Thyroid gland (tissue), 4 donors: ENCODE results near the gene PDE4B. TPM values are rescaled to one million over a fixed set of nuclear protein-coding genes. Genes with fewer than 3 reads are reported as not detected.

Experiments used
- DNase-seq, 2 donors: peaks; one replicate each; pipeline ENCODE4 v3.0.0-alpha.2; 2019
- H3K27ac ChIP-seq, 3 donors: fragments of 200-600 bp; sonication (generic); 1 replicate in 2 of 3; 2 replicates in 1 of 3; pipeline ENCODE4 v1.5.1; 2016 to 2019; ENCODE audit warnings: mild to moderate bottlenecking in 1 of 3, moderate library complexity in 1 of 3
- H3K27me3 ChIP-seq: fragments of 200-600 bp; sonication (generic); one replicate; pipeline ENCODE4 v1.5.1; 2019
- H3K36me3 ChIP-seq, 2 donors: fragments of 200-600 bp; sonication (generic); one replicate each; pipeline ENCODE4 v1.5.1; 2016 to 2019
- H3K4me1 ChIP-seq, 2 donors: fragments of 200-600 bp; sonication (generic); one replicate each; pipeline ENCODE4 v1.5.1; 2017 to 2019
- H3K4me3 ChIP-seq, 3 donors: fragments of 200-600 bp; sonication (generic); replicated peaks in 1 of 3; 1 replicate in 2 of 3; 2 replicates in 1 of 3; pipeline ENCODE4 v1.5.1; 2016; ENCODE audit warnings: mild to moderate bottlenecking in 1 of 3
- H3K9me3 ChIP-seq: fragments of 200-600 bp; sonication (generic); one replicate; pipeline ENCODE4 v1.5.1; 2017
- CTCF ChIP-seq, 6 experiments: fragments of 200-600 bp in 3 of 6; fragments of 450-650 bp in 3 of 6; sonication (generic) in 3 of 6; IDR thresholded peaks; one replicate each; pipeline ENCODE4 v1.5.1; 2016 to 2019; ENCODE audit warnings: antibody characterized with exemption in 6 of 6, mild to moderate bottlenecking in 2 of 6, inconsistent platforms in 1 of 6, moderate library complexity in 1 of 6
- POLR2A ChIP-seq, 2 donors: fragments of 450-650 bp; IDR thresholded peaks; one replicate each; pipeline ENCODE4 v1.6.1; 2017; ENCODE audit warnings: antibody characterized with exemption in 2 of 2, mild to moderate bottlenecking in 2 of 2, moderate library complexity in 1 of 2
- WGBS, 2 donors: methylation state at CpG; one replicate each; pipeline ENCODE4 v1.1.5; 2017; 5-methylcytosine and 5-hydroxymethylcytosine counted together
- intact Hi-C: fragments of 100-400 bp; cut with DNase I; formaldehyde crosslinking; loops from one replicate; pipeline ENCODE4 v1.15.1; 2023
- total RNA-seq, 4 donors: library from RNA; depleted of rRNA; stranded (reverse); fragments of >200 nt; gene quantifications; one replicate each; pipeline ENCODE4 v1.2.3, GENCODE V29; 2016

The PDE4B gene
- total RNA-seq, 4 donors from 2014 or later, result 9.6 to 21.3 (median 15.0) TPM

DNA sequence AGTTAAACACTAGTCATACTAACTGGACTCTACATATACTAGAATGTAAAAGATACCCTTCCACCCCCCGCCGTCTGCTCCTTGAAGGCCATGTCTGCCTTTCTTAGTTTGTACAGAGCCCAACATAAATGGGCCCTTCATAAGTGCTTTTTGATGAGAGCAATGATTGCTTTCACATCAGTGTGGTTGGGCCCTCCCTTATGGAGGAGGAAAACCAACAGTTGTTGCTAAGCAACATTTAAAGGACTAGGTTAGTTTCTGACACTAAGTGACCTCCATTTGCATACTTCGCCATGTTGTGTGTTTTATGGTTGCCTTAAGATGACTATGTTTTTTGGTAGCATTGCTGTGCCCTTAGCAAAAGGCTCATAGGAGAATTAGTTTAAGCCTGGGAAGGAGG, 559.2 kb downstream of the PDE4B start:
- DNase-seq, result no peak
- Histone ChIP-seq H3K27me3 (no peaks in the 10 kb centered on the region), H3K36me3 (no peaks in the 10 kb centered on the region), H3K4me1 (peaks cover 28 to 55% of the 10 kb centered on the region in 2 donors), H3K9me3 (no peaks in the 10 kb centered on the region), H3K4me3 (no peak overlapping the region), H3K27ac (peak overlapping the region in 2 of 3 donors; percentile 13 to 52)
- intact Hi-C loops, result no loop called here
- no peak for TF ChIP-seq POLR2A (IDR thresholded peaks at IDR 0.05)
- no peak for TF ChIP-seq CTCF (IDR thresholded peaks at IDR 0.05)
- 96 to 97% methylated on average over 3 of the region's 3 CpGs for WGBS, 2 donors

- Histone ChIP-seq H3K36me3 (no peaks in the 10 kb centered on the region), H3K27ac (peak overlapping the region in 2 of 3 donors; percentile 13 to 52), H3K27me3 (no peaks in the 10 kb centered on the region), H3K4me3 (no peak overlapping the region), H3K4me1 (peaks cover 28 to 52% of the 10 kb centered on the region in 2 donors), H3K9me3 (no peaks in the 10 kb centered on the region)
- intact Hi-C loops, result no loop called here
- TF ChIP-seq POLR2A (IDR thresholded peaks at IDR 0.05) (no peak), CTCF (IDR thresholded peaks at IDR 0.05) (no peak)
- DNase-seq, result no peak
- 46 to 54% methylated on average over 2 of the region's 2 CpGs for whole genome bisulfite sequencing, 2 donors
These were observed 560.1 kb downstream of the PDE4B start for GRCh38 chr1:66352792-66353191.

- H3K4me1 ChIP-seq, result peaks cover 28 to 49% of the 10 kb centered on the region in 2 donors
- DNase-seq, result no peak
- H3K27ac ChIP-seq, result peak overlapping the region in 2 of 3 donors; percentile 13 to 52
- 89% methylated on average over 5 of the region's 5 CpGs for WGBS, 2 donors
- no peaks in the 10 kb centered on the region for H3K36me3 ChIP-seq
- no peaks in the 10 kb centered on the region for H3K9me3 ChIP-seq
- TF ChIP-seq CTCF (IDR thresholded peaks at IDR 0.05) (no peak), POLR2A (IDR thresholded peaks at IDR 0.05) (no peak)
- H3K27me3 ChIP-seq, result no peaks in the 10 kb centered on the region
- H3K4me3 ChIP-seq, result no peak overlapping the region
- intact Hi-C loops, result no loop called here
These were observed 560.6 kb downstream of the PDE4B start for GRCh38 chr1:66353257-66353656.

DNA sequence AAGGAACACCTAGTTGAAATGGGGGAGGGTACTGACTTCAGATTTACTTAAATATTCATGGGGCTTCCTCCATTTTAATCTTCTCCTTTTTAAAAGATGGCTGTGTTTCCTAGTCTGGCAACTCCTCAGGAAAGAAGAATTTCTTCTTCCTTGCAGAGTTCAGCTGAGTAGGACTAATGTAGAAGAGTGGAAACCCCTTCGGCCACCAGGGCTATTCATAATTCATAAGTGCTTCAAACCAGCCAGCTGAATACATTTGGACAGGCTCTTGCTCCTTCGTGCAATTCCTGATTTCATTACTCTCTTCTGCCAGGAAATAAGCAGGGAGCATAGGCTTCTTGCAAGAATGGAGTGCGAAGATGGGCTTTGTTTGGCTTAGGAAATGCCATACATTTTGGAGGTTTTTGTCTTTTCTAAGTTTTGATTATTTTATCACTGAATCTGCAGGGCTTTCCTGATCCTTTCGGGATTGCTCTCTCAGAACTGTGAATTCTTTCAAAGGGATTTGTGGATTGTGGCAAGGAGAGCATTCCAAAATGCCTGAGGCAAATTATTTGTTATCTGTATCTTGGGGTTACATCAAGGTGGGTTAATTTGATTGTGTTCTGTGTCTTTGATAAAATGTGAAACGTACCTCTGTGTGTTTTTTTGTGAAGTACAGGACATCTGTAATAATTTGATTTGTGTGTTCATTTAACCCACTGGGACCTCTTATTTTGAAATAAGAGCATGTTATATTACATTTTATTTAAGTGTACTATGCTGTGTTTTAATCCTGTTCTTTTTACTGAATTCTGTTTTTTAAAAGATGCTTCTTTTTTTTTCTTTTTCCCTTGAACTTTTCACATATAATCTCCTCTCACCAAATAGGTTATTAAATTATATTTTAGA, 561.9 kb downstream of the PDE4B start:
- Histone ChIP-seq H3K4me3 (no peak overlapping the region), H3K27me3 (no peaks in the 10 kb centered on the region), H3K36me3 (no peaks in the 10 kb centered on the region), H3K9me3 (no peaks in the 10 kb centered on the region), H3K4me1 (peaks cover 28 to 50% of the 10 kb centered on the region in 2 donors), H3K27ac (peak overlapping the region in 1 of 3 donors; percentile 54)
- WGBS, 2 donors, result 51 to 60% methylated on average over 5 of the region's 5 CpGs
- intact Hi-C loops, result no loop called here
- no peak for TF ChIP-seq POLR2A (IDR thresholded peaks at IDR 0.05)
- TF ChIP-seq CTCF (IDR thresholded peaks at IDR 0.05), result no peak
- DNase-seq, result no peak

DNA sequence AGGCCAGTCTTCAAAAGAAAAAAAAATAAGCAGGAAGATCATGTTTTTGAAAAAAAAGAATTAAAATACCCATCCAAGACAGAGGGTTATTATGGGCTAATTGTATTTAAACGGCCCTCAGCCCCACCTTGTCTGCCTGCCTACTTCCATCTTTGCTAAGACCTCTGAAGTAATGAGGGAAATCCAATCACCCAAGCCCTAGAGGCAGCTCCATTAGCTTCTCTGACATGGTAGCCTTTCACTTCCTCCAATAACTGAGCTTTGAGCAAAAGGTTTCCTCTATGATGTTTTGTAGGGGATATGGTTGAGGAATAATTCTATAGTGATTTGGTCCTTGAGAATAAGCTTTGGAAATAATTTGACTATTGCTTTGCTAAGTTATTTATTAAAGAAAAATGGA, 563.1 kb downstream of the PDE4B start:
- 75 to 82% methylated on average over 1 of the region's 1 CpG for WGBS, 2 donors
- Histone ChIP-seq H3K36me3 (no peaks in the 10 kb centered on the region), H3K9me3 (no peaks in the 10 kb centered on the region), H3K27me3 (no peaks in the 10 kb centered on the region), H3K27ac (no peak overlapping the region), H3K4me3 (no peak overlapping the region), H3K4me1 (peaks cover 30 to 47% of the 10 kb centered on the region in 2 donors)
- DNase-seq, result no peak
- no peak for TF ChIP-seq CTCF (IDR thresholded peaks at IDR 0.05)
- TF ChIP-seq POLR2A (IDR thresholded peaks at IDR 0.05), result no peak
- intact Hi-C loops, result no loop called here
